ENCODE data around the gene CCDC12. TPM values are rescaled to one million over a fixed set of nuclear protein-coding genes. Genes with fewer than 3 reads are reported as not detected.

Gene CCDC12
- total RNA-seq, 1 donor from 2014 or later, result 33.0 TPM

DNA sequence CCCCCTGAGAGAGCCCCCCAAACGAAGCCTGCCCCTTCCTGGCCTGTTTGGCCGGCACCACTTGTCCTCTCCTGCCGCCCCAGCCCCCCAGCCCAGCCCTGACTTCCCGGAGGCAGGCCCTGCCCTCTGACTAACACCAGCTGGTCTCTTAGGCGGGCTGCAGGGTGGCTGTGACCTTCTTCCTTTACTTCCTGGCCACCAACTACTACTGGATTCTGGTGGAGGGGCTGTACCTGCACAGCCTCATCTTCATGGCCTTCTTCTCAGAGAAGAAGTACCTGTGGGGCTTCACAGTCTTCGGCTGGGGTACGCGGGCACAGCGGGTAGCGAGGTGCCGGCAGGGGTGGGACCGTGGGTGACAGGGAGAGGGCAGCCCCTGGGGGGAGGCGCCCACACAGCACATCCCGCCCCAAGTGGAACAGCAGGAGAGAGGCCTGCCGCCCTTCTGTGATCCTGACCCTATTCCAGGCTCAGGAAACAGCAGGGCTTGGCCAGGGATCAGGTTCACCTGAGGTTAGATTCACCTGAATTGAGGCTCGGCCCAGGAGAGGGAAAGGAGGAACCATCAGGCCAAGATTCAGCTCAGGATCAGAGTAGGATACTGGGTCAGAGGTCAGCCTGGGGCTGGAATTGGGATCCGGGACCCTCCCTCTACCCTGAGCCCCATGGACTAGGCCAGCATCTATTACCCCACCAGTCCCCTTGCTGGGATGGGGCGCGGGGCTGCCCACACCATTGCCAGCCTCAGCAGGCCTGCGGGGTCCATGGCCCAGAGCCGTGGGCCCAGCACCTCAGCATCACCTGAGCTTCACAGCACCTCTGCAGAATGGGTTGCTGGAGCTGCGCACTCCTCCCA, 77.2 kb downstream of the CCDC12 start:
- no peak for DNase-seq (ENCODE audit: low read depth)
- TF ChIP-seq CTCF (IDR thresholded peaks at IDR 0.05; ENCODE audit: insufficient read depth, low read length, poor library complexity, severe bottlenecking), result no peak
- Histone ChIP-seq H3K27me3 (ENCODE audit: control insufficient read depth, insufficient read depth, low read length) (peaks cover 14% of the 10 kb centered on the region), H3K36me3 (ENCODE audit: control insufficient read depth, insufficient read depth, low read length) (no peaks in the 10 kb centered on the region), H3K4me3 (ENCODE audit: low read depth, low read length) (no peak overlapping the region)

GRCh38 chr3:46898321-46899150, 78.0 kb downstream of the CCDC12 start:
- H3K4me3 ChIP-seq (ENCODE audit: low read depth, low read length), result no peak overlapping the region
- H3K36me3 ChIP-seq (ENCODE audit: control insufficient read depth, insufficient read depth, low read length), result no peaks in the 10 kb centered on the region
- DNase-seq (ENCODE audit: low read depth), result no peak
- peaks cover 14% of the 10 kb centered on the region for H3K27me3 ChIP-seq (ENCODE audit: control insufficient read depth, insufficient read depth, low read length)
- no peak for TF ChIP-seq CTCF (IDR thresholded peaks at IDR 0.05; ENCODE audit: insufficient read depth, low read length, poor library complexity, severe bottlenecking)

DNA sequence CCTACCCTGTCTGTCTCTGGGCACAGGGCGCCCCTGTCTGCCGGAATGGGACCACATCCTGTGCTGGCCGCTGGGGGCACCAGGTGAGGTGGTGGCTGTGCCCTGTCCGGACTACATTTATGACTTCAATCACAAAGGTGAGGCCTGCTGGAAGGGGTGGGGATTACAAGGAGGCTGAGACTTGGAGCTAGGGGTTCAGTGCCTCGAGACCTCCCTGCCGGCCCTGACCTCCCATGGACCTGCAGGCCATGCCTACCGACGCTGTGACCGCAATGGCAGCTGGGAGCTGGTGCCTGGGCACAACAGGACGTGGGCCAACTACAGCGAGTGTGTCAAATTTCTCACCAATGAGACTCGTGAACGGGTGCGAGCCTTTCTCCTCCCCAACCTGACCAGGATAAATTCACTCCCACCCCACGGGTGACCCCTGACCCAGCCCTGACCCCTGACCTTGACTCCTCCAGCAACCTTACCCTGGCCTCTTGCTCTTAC, 78.7 kb downstream of the CCDC12 start:
- no peak for DNase-seq (ENCODE audit: low read depth)
- Histone ChIP-seq H3K36me3 (ENCODE audit: control insufficient read depth, insufficient read depth, low read length) (no peaks in the 10 kb centered on the region), H3K27me3 (ENCODE audit: control insufficient read depth, insufficient read depth, low read length) (peaks cover 14% of the 10 kb centered on the region), H3K4me3 (ENCODE audit: low read depth, low read length) (no peak overlapping the region)
- TF ChIP-seq CTCF (IDR thresholded peaks at IDR 0.05; ENCODE audit: insufficient read depth, low read length, poor library complexity, severe bottlenecking), result peak; percentile 18

DNA sequence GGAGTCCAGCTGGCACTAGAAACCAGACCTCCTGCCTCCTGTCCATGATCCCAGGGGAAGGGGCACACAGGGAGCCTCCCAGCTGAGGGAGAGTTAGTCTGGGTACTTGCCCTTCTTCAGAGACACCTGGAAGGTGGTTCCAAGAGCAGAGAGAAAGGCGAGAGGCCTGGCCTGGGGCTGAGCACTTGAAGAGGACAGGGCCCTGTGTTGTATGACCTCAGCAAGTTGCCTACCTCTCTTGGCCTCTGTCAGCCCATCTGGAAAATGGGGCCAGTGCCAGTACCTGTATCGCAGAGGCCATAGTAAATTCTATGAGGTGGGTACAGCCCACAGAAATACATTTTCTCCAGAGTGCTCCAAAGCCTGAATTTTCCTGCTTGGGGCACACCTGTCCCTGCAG, 79.5 kb downstream of the CCDC12 start:
- no peak overlapping the region for H3K4me3 ChIP-seq (ENCODE audit: low read depth, low read length)
- H3K36me3 ChIP-seq (ENCODE audit: control insufficient read depth, insufficient read depth, low read length), result no peaks in the 10 kb centered on the region
- TF ChIP-seq CTCF (IDR thresholded peaks at IDR 0.05; ENCODE audit: insufficient read depth, low read length, poor library complexity, severe bottlenecking), result no peak
- peaks cover 14% of the 10 kb centered on the region for H3K27me3 ChIP-seq (ENCODE audit: control insufficient read depth, insufficient read depth, low read length)
- no peak for DNase-seq (ENCODE audit: low read depth)

GRCh38 chr3:46896386-46896785, 80.2 kb downstream of the CCDC12 start:
- Histone ChIP-seq H3K27me3 (ENCODE audit: control insufficient read depth, insufficient read depth, low read length) (peaks cover 18% of the 10 kb centered on the region), H3K4me3 (ENCODE audit: low read depth, low read length) (no peak overlapping the region), H3K36me3 (ENCODE audit: control insufficient read depth, insufficient read depth, low read length) (no peaks in the 10 kb centered on the region)
- DNase-seq (ENCODE audit: low read depth), result no peak
- no peak for TF ChIP-seq CTCF (IDR thresholded peaks at IDR 0.05; ENCODE audit: insufficient read depth, low read length, poor library complexity, severe bottlenecking)

All from kidney epithelial cell (primary cell).